NCI-H82 treated with DMSO at 0.1 percent for 48 hours (cell line): ENCODE results near the gene KRT9.

Experiments used
- DNase-seq: peaks from one replicate; lab custom pipeline; 2025; ENCODE audit not compliant: unreplicated experiment; lab: John Stamatoyannopoulos, UW

KRT9 gene

DNA sequence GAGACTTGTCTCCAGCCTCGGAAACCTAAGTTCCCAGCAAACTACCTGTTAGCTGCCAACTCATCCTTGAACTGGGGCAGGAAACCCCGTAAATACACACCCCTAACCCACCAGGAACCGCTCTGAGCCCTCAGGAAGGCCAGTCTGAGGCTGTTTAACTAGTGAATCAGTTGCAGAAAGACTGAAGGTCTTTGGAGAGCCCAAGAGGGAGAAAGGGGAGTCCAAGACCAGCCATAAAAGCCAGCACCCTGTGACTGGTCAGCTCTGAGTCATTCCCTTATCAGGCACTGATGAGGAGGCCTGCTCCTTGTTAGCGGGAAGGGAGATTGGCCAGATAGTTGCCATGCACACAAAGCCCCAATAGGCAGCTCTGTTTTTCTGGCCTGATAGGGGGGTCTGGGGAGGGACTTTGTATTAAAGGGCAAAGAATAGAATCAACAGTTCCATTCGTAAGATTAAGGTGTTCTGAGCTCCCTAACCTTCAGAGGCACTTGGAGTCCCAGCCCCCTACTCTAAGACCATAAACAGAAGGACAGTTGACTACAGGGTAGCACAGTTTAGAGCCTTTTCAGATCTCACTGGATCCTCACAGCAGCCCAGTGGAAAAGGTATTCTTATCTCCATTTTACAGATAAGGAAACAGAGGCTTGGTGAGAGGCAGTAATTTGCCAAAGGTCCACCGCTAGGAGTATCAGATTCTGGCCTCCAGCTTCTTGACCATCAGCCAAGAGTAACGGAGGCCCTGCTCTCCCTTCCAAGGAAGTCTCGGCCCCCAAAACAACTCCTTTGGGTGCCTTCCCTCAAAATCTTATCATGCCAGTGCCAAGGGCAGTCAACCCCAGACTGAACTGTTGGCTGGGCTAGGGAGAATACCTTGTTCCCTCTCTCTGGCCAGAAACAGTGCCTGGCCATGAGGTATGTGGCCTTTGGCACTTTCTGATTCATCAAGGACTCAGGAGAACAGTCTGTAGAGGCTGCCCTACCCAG is 41.5 kb downstream of the KRT9 start:
- DNase-seq, result no peak

DNA sequence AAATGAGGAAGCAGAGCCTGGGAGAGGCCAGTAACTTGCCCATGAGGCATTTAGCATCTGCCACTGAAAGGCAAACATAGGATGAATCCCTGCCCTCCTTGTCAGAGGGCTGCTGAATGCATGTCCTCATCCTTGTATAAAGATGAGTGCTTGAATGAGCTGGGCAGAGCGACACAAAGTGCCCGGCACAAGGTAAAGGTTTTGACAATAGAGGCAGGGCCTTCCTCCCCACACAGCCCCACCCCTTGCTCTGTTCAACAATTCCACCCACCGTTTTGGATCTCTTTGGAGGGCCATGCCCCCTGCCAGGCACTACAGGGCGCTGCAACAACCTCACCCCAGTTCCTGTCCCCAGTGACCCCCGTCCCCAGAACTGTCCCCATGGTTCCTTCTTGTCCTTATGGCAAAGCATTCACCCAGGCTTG is 42.4 kb downstream of the KRT9 start:
- no peak for DNase-seq

DNA sequence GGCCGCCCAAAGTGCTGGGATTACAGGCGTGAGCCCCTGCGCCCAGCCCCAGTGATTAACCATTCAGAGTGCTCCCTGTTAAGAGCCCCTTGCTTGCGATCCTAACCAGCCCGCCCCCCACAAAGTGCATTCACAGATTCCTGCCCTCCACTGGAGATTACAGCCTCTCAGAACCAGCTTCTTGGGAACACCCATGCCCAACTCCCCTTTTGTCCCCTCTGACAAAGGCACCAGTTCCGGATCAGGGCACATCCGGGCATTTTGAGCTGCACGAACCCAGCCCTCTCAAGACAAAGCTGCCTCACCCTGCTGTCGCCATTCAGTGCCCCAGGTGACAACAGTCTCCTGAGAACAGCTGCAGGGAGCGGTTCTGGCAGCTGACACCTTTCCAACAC is 42.9 kb downstream of the KRT9 start:
- no peak for DNase-seq

GRCh38 chr17:41527063-41528023 is 44.5 kb downstream of the KRT9 start:
- DNase-seq, result no peak

DNA sequence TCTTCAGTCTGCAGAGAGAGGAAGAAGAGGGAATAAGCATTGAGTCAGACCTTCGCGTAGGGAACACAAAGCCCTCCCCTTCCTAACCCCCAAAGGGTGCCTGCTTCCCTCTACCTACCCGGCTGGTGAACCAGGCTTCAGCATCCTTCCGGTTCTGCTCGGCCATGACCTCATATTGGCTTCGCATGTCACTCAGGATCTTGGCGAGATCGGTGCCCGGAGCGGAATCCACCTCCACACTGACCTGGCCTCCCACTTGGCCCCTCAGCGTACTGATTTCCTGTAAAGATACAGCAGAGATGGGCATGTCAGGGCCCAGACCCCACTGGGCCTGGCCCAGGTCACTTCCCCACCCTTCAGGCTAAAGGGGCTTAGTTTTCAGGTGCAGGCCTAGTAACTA is 47.6 kb downstream of the KRT9 start:
- no peak for DNase-seq

DNA sequence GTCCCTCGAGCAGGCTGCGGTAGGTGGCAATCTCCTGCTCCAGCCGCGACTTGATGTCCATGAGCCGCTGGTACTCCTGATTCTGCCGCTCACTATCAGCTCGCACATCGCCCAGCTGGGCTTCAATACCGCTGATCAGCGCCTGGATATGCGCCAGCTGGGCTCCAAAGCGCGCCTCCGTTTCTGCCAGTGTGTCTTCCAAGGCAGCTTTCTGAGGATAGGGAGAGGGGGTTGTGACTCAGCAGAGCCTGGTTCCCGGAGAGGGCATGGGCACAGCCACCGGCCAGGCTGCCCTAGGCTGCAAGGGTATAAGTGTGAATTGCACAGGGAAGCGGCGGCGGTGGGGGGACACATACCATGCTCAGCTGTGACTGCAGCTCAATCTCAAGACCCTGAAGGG is 48.1 kb downstream of the KRT9 start:
- DNase-seq, result no peak

GRCh38 chr17:41523225-41523593 is 48.6 kb downstream of the KRT9 start:
- DNase-seq, result no peak

- no peak for DNase-seq
These were observed 49.3 kb downstream of the KRT9 start for GRCh38 chr17:41522301-41523224.

DNA sequence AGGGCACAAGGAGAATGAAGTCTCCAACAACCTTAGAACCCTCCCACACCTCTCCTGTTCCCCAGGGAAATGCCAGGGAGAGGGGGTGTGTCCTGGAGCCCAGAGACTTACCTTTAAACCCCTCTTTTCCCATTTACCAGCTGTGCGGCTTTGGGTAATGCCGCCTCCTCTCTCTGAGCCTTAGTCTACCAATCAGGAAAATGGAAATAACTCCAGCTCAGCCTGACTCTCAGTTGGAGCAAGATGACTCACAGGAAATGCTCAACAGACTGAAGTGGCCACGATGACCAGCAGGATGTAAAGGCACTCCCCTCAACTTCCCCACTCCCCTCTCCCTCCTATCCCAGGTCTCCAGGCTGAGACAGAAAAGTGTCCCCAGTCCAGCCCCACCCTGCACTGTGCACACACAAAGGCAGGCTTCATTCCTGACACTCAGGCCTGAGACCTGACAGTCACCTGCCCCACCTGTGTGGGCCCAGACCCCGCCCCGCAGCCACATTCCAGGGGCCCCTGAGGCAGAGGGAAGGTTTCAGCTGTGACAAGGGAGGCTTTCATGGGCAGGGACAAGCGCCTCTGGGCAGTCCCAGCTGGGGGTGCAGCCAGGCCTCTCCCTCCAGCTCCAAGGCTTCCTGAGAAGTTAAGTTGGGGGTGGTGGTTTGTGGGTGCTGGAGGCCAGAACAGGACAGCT is 50.1 kb downstream of the KRT9 start:
- DNase-seq, result no peak

DNA sequence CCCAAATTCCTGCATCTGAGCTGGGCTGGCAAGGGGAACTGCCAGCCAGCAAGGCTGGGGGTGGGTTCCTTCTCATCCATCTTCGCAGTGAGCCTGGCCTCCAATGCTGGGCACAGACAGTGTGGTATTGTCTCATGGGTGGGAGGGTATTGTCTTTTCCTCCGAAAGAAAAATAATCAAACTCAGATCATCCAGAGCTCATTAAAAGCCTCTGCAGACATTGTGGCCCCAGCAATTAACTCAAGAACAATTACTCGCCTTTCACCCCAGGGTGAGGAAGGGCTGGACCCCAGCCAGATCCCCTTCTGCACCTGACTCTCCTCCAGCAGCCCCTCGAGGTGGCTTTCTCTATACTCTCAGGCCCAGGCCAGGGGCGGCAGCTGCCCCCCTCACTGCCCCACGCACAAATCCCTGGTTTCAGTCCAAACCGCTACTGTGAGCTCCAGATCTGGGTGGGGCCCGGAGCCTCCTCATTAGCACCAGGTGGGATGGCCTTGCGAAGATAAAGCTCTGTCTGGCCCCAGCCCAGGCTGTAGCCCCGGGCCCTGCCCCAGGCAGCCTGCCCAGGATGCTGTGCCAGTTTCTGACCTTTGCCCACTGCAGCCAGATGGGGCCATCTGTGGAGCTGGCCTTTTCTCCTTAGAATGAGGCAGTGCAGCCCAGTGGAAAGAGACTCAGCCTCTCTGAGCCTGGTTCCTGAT is 50.9 kb downstream of the KRT9 start:
- DNase-seq, result no peak

DNA sequence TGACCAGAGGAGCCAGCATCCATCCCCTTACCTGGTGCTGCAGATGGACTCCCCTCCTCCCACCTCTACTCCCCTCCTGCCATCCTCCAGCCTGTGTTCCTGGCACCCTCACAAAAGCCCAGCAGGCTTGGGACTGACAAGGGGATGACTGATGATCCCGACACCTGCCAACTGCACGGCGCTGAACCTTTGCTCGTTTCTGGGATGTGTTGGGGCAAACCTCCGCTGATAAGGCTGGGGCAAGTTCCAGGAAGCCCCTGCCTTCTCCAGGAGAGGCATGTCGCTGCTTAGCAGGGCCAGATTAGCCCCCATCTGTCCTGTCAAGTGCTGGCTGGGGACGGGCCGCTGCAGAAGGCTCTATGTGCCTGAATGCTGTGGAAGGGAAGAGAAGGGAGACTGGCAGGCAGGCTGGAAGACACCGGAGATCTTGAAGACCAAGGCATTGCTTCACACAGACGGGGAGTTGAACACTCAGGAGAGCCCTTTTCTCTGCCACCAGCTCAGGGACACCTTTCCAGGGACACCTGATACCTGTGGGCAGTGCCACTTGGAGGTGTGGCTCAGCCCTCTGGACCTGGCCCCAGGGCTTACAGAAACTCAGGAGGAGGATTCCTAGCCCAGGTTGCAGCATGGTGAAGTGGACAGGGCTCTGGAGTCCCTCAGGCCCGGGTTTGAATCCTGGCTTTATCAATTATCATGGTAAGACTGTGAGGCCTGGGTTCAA is 52.2 kb downstream of the KRT9 start:
- no peak for DNase-seq

DNA sequence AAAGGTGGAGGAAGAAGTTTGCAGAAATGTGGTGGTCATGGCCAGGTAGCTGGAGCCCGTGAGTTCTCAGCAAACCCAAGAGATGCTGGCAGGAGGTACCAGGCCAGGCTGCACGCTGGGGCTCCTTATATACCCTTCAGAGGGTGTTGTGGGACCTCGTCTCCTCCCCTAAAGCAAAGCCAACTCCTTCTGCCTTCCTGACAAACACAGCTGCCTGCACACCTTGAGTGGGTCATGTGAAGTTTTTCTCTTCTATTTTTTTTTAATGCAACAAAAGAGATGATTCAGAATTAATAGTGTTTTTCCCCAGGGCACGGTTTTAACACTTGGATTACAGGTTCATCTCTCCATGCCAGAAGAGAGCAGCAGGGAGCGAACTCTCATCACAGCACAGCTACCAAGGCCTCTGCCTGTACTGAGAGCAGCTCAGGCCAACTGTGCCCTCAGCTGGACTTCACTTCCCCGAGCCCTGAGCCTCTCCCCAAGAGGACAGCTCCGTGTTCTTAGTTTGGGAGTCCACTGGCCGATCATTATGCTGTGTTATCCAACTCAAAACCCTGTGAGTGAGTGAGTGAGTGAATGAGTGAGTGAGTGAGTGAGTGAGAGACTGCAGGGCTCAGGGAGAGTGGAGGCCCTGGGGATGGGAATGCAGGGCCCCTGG is 52.9 kb downstream of the KRT9 start, which contains the start of gene KRT15:
Gene KRT15, minus strand, starts transcription at position 102 of the 661 bp plus-strand sequence. Its CDS starts 63 bp downstream, at position 39.
- DNase-seq, result no peak

DNA sequence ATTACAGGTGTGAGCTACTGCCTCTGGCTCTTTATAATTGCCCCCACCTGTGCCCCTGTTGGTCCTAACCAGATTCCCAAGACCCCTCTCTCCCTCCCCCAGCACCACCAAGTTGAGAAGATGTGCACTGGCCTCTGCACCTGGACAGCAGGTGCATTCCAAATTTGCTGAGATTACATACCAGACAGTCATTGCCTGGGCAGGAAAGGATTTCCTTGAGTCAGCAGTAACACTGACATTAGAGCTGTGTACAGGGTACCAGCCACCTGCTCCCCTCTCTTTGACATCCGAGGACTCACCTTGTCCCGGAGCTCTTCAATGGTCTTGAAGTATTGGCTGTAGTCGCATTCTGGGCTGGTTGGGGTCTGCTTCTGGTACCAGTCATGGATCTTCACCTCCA is 53.8 kb downstream of the KRT9 start:
- no peak for DNase-seq

GRCh38 chr17:41516830-41517283 is 55.0 kb downstream of the KRT9 start:
- DNase-seq, result no peak

DNA sequence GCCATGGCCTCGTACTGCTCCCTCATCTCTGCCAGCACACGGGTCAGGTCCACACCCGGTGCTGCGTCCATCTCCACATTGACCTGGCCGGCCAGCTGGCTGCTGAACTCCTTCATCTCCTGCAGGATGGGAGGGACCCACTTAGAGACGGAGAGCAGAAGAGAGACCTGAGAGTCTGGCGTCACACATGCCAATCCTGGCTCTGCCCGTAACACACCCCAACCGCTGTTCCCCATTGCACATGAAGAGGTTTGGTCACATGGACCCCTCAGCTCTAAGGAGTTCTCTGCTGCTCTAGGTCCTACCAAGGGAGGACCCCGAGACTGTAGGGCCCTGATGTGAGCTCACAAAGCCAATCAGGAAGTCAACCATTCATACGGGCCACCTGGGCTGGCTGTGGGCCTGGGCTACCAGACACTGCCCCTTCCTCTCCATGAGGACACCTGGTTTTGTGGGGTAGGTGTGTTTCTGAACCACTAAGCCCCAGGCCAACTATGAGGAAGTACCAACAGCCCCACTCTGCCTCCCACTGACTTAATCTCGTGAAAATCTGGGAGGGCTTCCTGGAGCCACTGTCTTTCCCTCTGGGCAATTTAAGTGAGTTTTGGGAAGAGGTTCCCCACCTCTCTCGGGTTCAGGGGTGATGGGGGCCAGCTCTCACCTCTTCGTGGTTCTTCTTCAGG is 55.6 kb downstream of the KRT9 start:
- DNase-seq, result no peak
